SK-N-SH (cell line): ENCODE measurements around the gene C12orf56. TPM values are rescaled to one million over a fixed set of nuclear protein-coding genes. Genes with fewer than 3 reads are reported as not detected.

Experiments
- CTCF ChIA-PET: fragments of 300-600, 350-600 bp; formaldehyde crosslinking; extraction: SDS; loops from one replicate; lab custom pipeline; 2021; lab: Yijun Ruan, JAX
- POLR2A ChIA-PET: fragments of 350-600 bp; sonication (Branson Sonifier 250); formaldehyde crosslinking; extraction: SDS; loops from one replicate; lab custom pipeline; 2020; ENCODE audit warnings: antibody characterized with exemption, inconsistent platforms; lab: Yijun Ruan, JAX
- DNase-seq: peaks from one replicate; pipeline ENCODE4 v3.0.0; 2012
- H2AFZ ChIP-seq: fragments of 200-600 bp; sonication (generic); 2 replicates; pipeline ENCODE4 v1.8.1; 2016; ENCODE audit warnings: antibody characterized with exemption, mild to moderate bottlenecking, low read depth
- H3F3A ChIP-seq: fragments of 200-600 bp; sonication (generic); replicated peaks from 2 replicates; pipeline ENCODE3; 2016; ENCODE audit warnings: antibody characterized with exemption, mild to moderate bottlenecking; ENCODE audit not compliant: insufficient read depth
- H3K27ac ChIP-seq, 2 experiments: fragments of 200-500 bp in 1 of 2; fragments of 200-600 bp in 1 of 2; sonication (Bioruptor generic) in 1 of 2; sonication (generic), shearing (Covaris generic) in 1 of 2; 2 replicates each; pipeline versions ENCODE4 v1.5.1 to v1.6.1; 2014 to 2016; ENCODE audit warnings: low read depth in 2 of 2, inconsistent platforms in 1 of 2, low read length in 1 of 2, mild to moderate bottlenecking in 1 of 2, mixed read lengths in 1 of 2
- H3K27me3 ChIP-seq: fragments of 200-600 bp; sonication (generic), shearing (Covaris generic); 2 replicates; pipeline ENCODE4 v1.6.1; 2016; ENCODE audit warnings: mixed run types; ENCODE audit not compliant: insufficient read depth
- H3K36me3 ChIP-seq, 2 experiments: fragments of 200-500 bp in 1 of 2; fragments of 200-600 bp in 1 of 2; sonication (Bioruptor generic) in 1 of 2; sonication (generic) in 1 of 2; replicated peaks in 1 of 2; 2 replicates each; pipeline versions ENCODE3 to v1.5.1; 2014 to 2016; ENCODE audit warnings: low read length in 1 of 2, mild to moderate bottlenecking in 1 of 2; ENCODE audit not compliant: insufficient read depth in 2 of 2, control insufficient read depth in 1 of 2
- H3K4me1 ChIP-seq, 2 experiments: fragments of 200-500 bp in 1 of 2; fragments of 200-600 bp in 1 of 2; sonication (Bioruptor generic) in 1 of 2; sonication (generic), shearing (Covaris generic) in 1 of 2; 2 replicates each; pipeline versions ENCODE4 v1.5.1 to v1.6.1; 2014 to 2016; ENCODE audit warnings: low read depth in 1 of 2, low read length in 1 of 2, mixed run types in 1 of 2; ENCODE audit not compliant: insufficient read depth in 2 of 2, control insufficient read depth in 1 of 2
- H3K4me2 ChIP-seq: fragments of 200-600 bp; sonication (generic), shearing (Covaris generic); 2 replicates; pipeline ENCODE4 v1.6.1; 2017; ENCODE audit warnings: mixed run types
- H3K4me3 ChIP-seq, 2 experiments: fragments of 200-500 bp in 1 of 2; fragments of 200-600 bp in 1 of 2; sonication (Bioruptor generic) in 1 of 2; sonication (generic), shearing (Covaris generic) in 1 of 2; 2 replicates each; pipeline versions ENCODE4 v1.5.1 to v1.8.1; 2014 to 2016; ENCODE audit warnings: low read depth in 2 of 2, inconsistent platforms in 1 of 2, low read length in 1 of 2, mild to moderate bottlenecking in 1 of 2, mixed read lengths in 1 of 2, moderate library complexity in 1 of 2
- H3K79me2 ChIP-seq: fragments of 200-600 bp; sonication (generic); 2 replicates; pipeline ENCODE4 v1.8.1; 2017; ENCODE audit warnings: mild to moderate bottlenecking; ENCODE audit not compliant: insufficient read depth
- H3K9ac ChIP-seq: fragments of 200-600 bp; sonication (generic); 2 replicates; pipeline ENCODE4 v1.6.1; 2017; ENCODE audit warnings: mixed run types
- H3K9me2 ChIP-seq: fragments of 200-600 bp; sonication (generic); 2 replicates; pipeline ENCODE4 v1.6.1; 2017; ENCODE audit warnings: mixed run types
- H3K9me3 ChIP-seq: fragments of 200-600 bp; sonication (generic); 2 replicates; pipeline ENCODE4 v1.6.1; 2017; ENCODE audit warnings: mixed run types, mild to moderate bottlenecking, moderate library complexity
- H4K20me1 ChIP-seq: fragments of 200-600 bp; sonication (generic); 2 replicates; pipeline ENCODE4 v1.6.1; 2017; ENCODE audit warnings: mild to moderate bottlenecking, mixed run types; ENCODE audit not compliant: insufficient read depth
- CHD2 ChIP-seq: fragments of 150-350 bp; IDR thresholded peaks from 2 replicates; pipeline ENCODE4 v1.6.1; 2018; ENCODE audit warnings: low read length; ENCODE audit not compliant: partially characterized antibody
- CTCF ChIP-seq: fragments of 200-600 bp; sonication (generic); IDR thresholded peaks from 2 replicates; pipeline ENCODE4 v1.6.1; 2017; ENCODE audit warnings: antibody characterized with exemption, mild to moderate bottlenecking, moderate library complexity
- EP300 ChIP-seq, 2 experiments: IDR thresholded peaks; 2 replicates each; pipeline versions ENCODE4 v1.4.0 to v1.6.1; 2012; ENCODE audit warnings: borderline replicate concordance in 1 of 2, low read depth in 1 of 2, low read length in 1 of 2
- FOSL2 ChIP-seq: IDR thresholded peaks from 2 replicates; pipeline ENCODE4 v1.4.0; 2012; ENCODE audit warnings: low read depth, mild to moderate bottlenecking, moderate library complexity, borderline replicate concordance
- FOXJ3 ChIP-seq: sonication (generic); formaldehyde crosslinking; IDR thresholded peaks from 2 replicates; pipeline ENCODE4 v1.5.1; 2020; ENCODE audit warnings: mild to moderate bottlenecking, missing genetic modification reagents
- FOXM1 ChIP-seq: IDR thresholded peaks from 2 replicates; pipeline ENCODE4 v1.4.0; 2012; ENCODE audit warnings: low read depth, mild to moderate bottlenecking
- GABPA ChIP-seq: IDR thresholded peaks from 2 replicates; pipeline ENCODE4 v1.4.0; 2012; ENCODE audit warnings: low read depth, mild to moderate bottlenecking
- MEF2A ChIP-seq: IDR thresholded peaks from 2 replicates; pipeline ENCODE4 v1.4.0; 2012; ENCODE audit warnings: low read depth, borderline replicate concordance
- MXI1 ChIP-seq: IDR thresholded peaks from 2 replicates; pipeline ENCODE4 v1.6.1; 2012; ENCODE audit warnings: mild to moderate bottlenecking, low read depth, low read length, improper control_type of control experiment
- NFIC ChIP-seq: IDR thresholded peaks from 2 replicates; pipeline ENCODE4 v1.4.0; 2012; ENCODE audit warnings: borderline replicate concordance
- POLR2AphosphoS5 ChIP-seq: IDR thresholded peaks from 2 replicates; pipeline ENCODE4 v1.6.1; 2012; ENCODE audit warnings: low read depth, low read length
- RAD21 ChIP-seq: IDR thresholded peaks from 2 replicates; pipeline ENCODE4 v1.6.1; 2012; ENCODE audit warnings: mild to moderate bottlenecking, low read length
- RFX5 ChIP-seq: IDR thresholded peaks from 2 replicates; pipeline ENCODE4 v1.6.1; 2012; ENCODE audit warnings: mild to moderate bottlenecking, improper control_type of control experiment, low read length
- SIN3A ChIP-seq: IDR thresholded peaks from 2 replicates; pipeline ENCODE4 v1.6.1; 2012; ENCODE audit warnings: low read depth, mild to moderate bottlenecking, low read length, moderate library complexity, borderline replicate concordance
- SMC3 ChIP-seq: IDR thresholded peaks from 2 replicates; pipeline ENCODE4 v1.6.1; 2012; ENCODE audit warnings: low read depth, low read length, improper control_type of control experiment
- TAF1 ChIP-seq: IDR thresholded peaks from 2 replicates; pipeline ENCODE4 v1.6.1; 2012; ENCODE audit warnings: low read depth, mild to moderate bottlenecking, low read length, moderate library complexity, borderline replicate concordance
- TCF12 ChIP-seq: IDR thresholded peaks from 2 replicates; pipeline ENCODE4 v1.4.0; 2012
- TEAD4 ChIP-seq: IDR thresholded peaks from 2 replicates; pipeline ENCODE4 v1.4.0; 2012; ENCODE audit warnings: mild to moderate bottlenecking, borderline replicate concordance; ENCODE audit not compliant: insufficient read depth
- USF1 ChIP-seq: IDR thresholded peaks from 2 replicates; pipeline ENCODE4 v1.4.0; 2012; ENCODE audit warnings: low read depth, borderline replicate concordance
- YY1 ChIP-seq: IDR thresholded peaks from 2 replicates; pipeline ENCODE4 v1.4.0; 2012; ENCODE audit warnings: low read depth, mild to moderate bottlenecking
- WGBS: methylation state at CpG from one replicate; pipeline ENCODE4 v1.1.6; 2017; ENCODE audit warnings: low lambda C conversion rate; 5-methylcytosine and 5-hydroxymethylcytosine counted together
- polyA plus RNA-seq, 3 experiments: library from polyadenylated mRNA; depleted of rRNA; stranded (reverse); fragments of >200 nt; gene quantifications; 2 replicates each; pipeline ENCODE4 v1.2.3, GENCODE V29; 2012

C12orf56 gene
- polyA plus RNA-seq, 1 of the 3 experiments (the other 2 are of a cell fraction): not detected

GRCh38 chr12:64237382-64237781 lies 153.2 kb downstream of the C12orf56 start:
- no peaks in the 10 kb centered on the region for H3K36me3 ChIP-seq
- no peak overlapping the region for H3K4me3 ChIP-seq
- no peak overlapping the region for H3K9ac ChIP-seq
- H2AFZ ChIP-seq: no peak overlapping the region
- H3K79me2 ChIP-seq: no peaks in the 10 kb centered on the region
- no peaks in the 10 kb centered on the region for H3F3A ChIP-seq
- H3K4me1 ChIP-seq: peaks cover 0 to 5% of the 10 kb centered on the region in 2 experiments; a peak in 2 of 4 replicates
- TF ChIP-seq MXI1 (no peak), USF1 (no peak), POLR2AphosphoS5 (no peak), CHD2 (no peak)
- no peak for DNase-seq
- H4K20me1 ChIP-seq: no peaks in the 10 kb centered on the region
- POLR2A ChIA-PET: interaction anchor here (0.6 to 1.2 kb wide), 2 partner anchors 394 to 884 kb away, joined by 3 read pairs; no protein-coding TSS in a partner anchor
- no peak overlapping the region; a peak in 1 of 4 replicates for H3K27ac ChIP-seq
- no peaks in the 10 kb centered on the region for H3K27me3 ChIP-seq
- no peak overlapping the region for H3K4me2 ChIP-seq
- CTCF ChIA-PET: interaction anchor here (1.0 to 5.0 kb wide), 9 partner anchors 8 to 411 kb away, joined by 3 to 31 read pairs (median 4); partner anchors contain the start of gene SRGAP1
- no peaks in the 10 kb centered on the region for H3K9me3 ChIP-seq
- no peaks in the 10 kb centered on the region for H3K9me2 ChIP-seq

- TF ChIP-seq YY1: no peak
- TF ChIP-seq CTCF: peak; percentile 39
- peak; percentile 37 for TF ChIP-seq SMC3
- TF ChIP-seq TAF1: no peak
- TF ChIP-seq RAD21: peak; percentile 65
- TF ChIP-seq, all 33 proteins: peak for 3
- no peaks in the 10 kb centered on the region for H3K36me3 ChIP-seq
- DNase-seq: peak; percentile 7
- H3K27ac ChIP-seq: no peak overlapping the region
- H3K9me3 ChIP-seq: no peaks in the 10 kb centered on the region
- H3K4me2 ChIP-seq: no peak overlapping the region
- H3K4me3 ChIP-seq: no peak overlapping the region
- no peak overlapping the region for H3K9ac ChIP-seq
- H3K4me1 ChIP-seq: peaks cover 0 to 5% of the 10 kb centered on the region in 2 experiments; a peak in 2 of 4 replicates
- ChIA-PET POLR2A (interaction anchor here (1.2 kb wide), 1 partner anchor 393 kb away, joined by 3 read pairs; no protein-coding TSS in a partner anchor), CTCF (interaction anchor here (0.7 to 5.0 kb wide), 9 partner anchors 9 to 410 kb away, joined by 3 to 31 read pairs (median 3); partner anchors contain the start of gene SRGAP1)
- H3F3A ChIP-seq: no peaks in the 10 kb centered on the region
- H4K20me1 ChIP-seq: no peaks in the 10 kb centered on the region
- no peaks in the 10 kb centered on the region for H3K79me2 ChIP-seq
- no peak overlapping the region for H2AFZ ChIP-seq
- no peaks in the 10 kb centered on the region for H3K27me3 ChIP-seq
- no peaks in the 10 kb centered on the region for H3K9me2 ChIP-seq
Observed at GRCh38 chr12:64236549-64236948, 154.0 kb downstream of the C12orf56 start.

- no peaks in the 10 kb centered on the region for H3K9me2 ChIP-seq
- H3K4me3 ChIP-seq: no peak overlapping the region
- no peaks in the 10 kb centered on the region for H3K36me3 ChIP-seq
- peaks cover 0 to 2% of the 10 kb centered on the region in 2 experiments; a peak in 1 of 4 replicates for H3K4me1 ChIP-seq
- no peaks in the 10 kb centered on the region for H3K79me2 ChIP-seq
- no peaks in the 10 kb centered on the region for H3K9me3 ChIP-seq
- CTCF ChIA-PET: interaction anchor here (1.1 to 1.4 kb wide), 2 partner anchors 24 to 389 kb away, joined by 3 to 5 read pairs; no protein-coding TSS in a partner anchor
- no peak overlapping the region for H3K9ac ChIP-seq
- no peak overlapping the region for H3K27ac ChIP-seq
- no peak for DNase-seq
- POLR2A ChIA-PET: no interaction called here
- no peak overlapping the region for H3K4me2 ChIP-seq
- H3K27me3 ChIP-seq: no peaks in the 10 kb centered on the region
- no peak overlapping the region for H2AFZ ChIP-seq
- H4K20me1 ChIP-seq: no peaks in the 10 kb centered on the region
- no peaks in the 10 kb centered on the region for H3F3A ChIP-seq
- WGBS: no CpG with 5 or more reads among the region's 1 CpG
- TF ChIP-seq TCF12 (no peak), TEAD4 (no peak), YY1 (no peak), CHD2 (no peak), MEF2A (no peak), GABPA (no peak), POLR2AphosphoS5 (no peak), SIN3A (no peak), TAF1 (no peak), EP300 (IDR thresholded peaks at IDR 0.05; ENCODE audit: borderline replicate concordance in 1 of 2, low read depth in 1 of 2, low read length in 1 of 2) (no peak), FOSL2 (no peak), SMC3 (no peak), NFIC (no peak), USF1 (no peak), FOXM1 (no peak), FOXJ3 (no peak), RFX5 (no peak)
Observed at GRCh38 chr12:64232196-64232595, 158.4 kb downstream of the C12orf56 start.
